Loucy (cell line): ENCODE measurements around the gene LTBP2.

ENCODE experiments used
- EZH2phosphoT487 ChIP-seq: fragments of 200-600 bp; IDR thresholded peaks from 2 replicates; pipeline ENCODE4 v1.6.1; 2018; ENCODE audit warnings: antibody characterized with exemption, mild to moderate bottlenecking, moderate library complexity, borderline replicate concordance
- TF ChIP-seq, protein P1 (sequence below): fragments of 200-600 bp; sonication (generic); conservative IDR thresholded peaks from 2 replicates; pipeline ENCODE4 v1.5.1; 2014; ENCODE audit warnings: mild to moderate bottlenecking, antibody characterized with exemption, low read length

GRCh38 chr14:74522740-74523139 is 89.3 kb downstream of the LTBP2 start:
- no peak for TF ChIP-seq EZH2phosphoT487
- TF ChIP-seq, protein P1, sequence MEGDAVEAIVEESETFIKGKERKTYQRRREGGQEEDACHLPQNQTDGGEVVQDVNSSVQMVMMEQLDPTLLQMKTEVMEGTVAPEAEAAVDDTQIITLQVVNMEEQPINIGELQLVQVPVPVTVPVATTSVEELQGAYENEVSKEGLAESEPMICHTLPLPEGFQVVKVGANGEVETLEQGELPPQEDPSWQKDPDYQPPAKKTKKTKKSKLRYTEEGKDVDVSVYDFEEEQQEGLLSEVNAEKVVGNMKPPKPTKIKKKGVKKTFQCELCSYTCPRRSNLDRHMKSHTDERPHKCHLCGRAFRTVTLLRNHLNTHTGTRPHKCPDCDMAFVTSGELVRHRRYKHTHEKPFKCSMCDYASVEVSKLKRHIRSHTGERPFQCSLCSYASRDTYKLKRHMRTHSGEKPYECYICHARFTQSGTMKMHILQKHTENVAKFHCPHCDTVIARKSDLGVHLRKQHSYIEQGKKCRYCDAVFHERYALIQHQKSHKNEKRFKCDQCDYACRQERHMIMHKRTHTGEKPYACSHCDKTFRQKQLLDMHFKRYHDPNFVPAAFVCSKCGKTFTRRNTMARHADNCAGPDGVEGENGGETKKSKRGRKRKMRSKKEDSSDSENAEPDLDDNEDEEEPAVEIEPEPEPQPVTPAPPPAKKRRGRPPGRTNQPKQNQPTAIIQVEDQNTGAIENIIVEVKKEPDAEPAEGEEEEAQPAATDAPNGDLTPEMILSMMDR: no peak
